Measurements from ENCODE around the gene CACNA2D3.

- no peak for TF ChIP-seq CTCF (conservative IDR thresholded peaks at IDR 0.05; ENCODE audit: low read depth, low read length)
- TF ChIP-seq EZH2phosphoT487 (IDR thresholded peaks at IDR 0.05; ENCODE audit: borderline replicate concordance, low read length) = no peak
Measured at GRCh38 chr3:54345847-54346375, 223.6 kb downstream of the CACNA2D3 start.
